Fibroblast of peridontal ligament (primary cell): ENCODE data around the gene PCDH1.
A peak's percentile ranks its signal among the peaks of the same experiment; 100 is the strongest.
"Not testable (repeated sequence)": the region's sequence is repeated elsewhere in the genome, so short reads cannot be mapped to it uniquely, and the experiment has no call there.

ENCODE experiments used
- DNase-seq: peaks from one replicate; pipeline ENCODE4 v3.0.0-alpha.2; 2010; ENCODE audit errors: extremely low read depth

Gene PCDH1

GRCh38 chr5:141878186-141878710 lies at the start of gene PCDH1:
Gene PCDH1, minus strand, starts transcription at chr5:141878410. Its CDS starts 148 bp downstream, at chr5:141878262.
- no peak for DNase-seq

- no peak for DNase-seq
Measured at GRCh38 chr5:141926434-141926833, 48.2 kb upstream of the PCDH1 start.

DNA sequence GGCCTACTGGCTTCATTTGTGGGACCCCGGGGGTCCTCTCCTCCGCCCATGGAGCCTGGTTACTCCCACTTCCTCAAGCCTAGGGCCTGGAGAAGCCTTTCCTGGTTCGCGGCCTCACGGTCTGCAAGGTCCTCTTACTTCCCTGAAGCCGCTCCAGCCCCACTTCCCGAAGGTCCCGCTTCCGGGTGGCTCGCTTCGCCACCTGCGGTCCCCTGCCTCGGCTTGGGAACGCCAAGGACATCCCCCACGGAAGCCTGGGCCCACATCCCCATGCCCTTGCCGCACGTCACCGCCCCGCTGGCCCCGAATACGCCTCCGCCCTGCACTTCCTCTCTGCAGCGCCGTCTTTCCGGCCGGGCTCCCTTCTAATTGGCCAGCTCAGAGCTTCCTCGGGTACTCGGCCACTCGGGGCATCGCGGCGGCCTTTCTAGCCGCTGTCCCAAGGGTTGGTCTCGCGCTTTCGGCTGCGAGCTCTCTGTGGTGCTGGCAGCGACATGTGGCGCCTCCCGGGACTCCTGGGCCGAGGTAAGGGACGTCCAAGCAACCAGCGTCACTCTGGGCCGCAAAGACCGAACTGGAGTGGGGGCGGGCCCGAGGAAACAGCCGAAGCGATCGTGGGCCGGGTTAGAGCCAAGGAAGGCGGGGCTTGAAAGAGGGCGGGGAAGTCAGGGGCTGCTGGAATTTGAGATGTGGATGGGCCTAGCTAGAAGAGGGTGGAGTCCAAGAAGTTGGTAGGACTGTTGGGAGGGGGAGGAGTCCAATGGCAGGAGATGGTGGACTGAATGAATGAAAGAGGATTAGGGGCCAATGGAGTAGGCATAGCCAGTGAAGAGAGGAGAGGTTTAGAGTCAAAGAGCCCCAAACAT lies 45.5 kb upstream of the PCDH1 start, which contains the start of gene DELE1:
DELE1 (plus strand) TSS at position 424 of the 866 bp plus-strand sequence; CDS start at position 495, 71 bp downstream.
- DNase-seq: peak; percentile 92

- not testable (repeated sequence) for DNase-seq
Measured at GRCh38 chr5:141922827-141923447, 44.7 kb upstream of the PCDH1 start.

DNA sequence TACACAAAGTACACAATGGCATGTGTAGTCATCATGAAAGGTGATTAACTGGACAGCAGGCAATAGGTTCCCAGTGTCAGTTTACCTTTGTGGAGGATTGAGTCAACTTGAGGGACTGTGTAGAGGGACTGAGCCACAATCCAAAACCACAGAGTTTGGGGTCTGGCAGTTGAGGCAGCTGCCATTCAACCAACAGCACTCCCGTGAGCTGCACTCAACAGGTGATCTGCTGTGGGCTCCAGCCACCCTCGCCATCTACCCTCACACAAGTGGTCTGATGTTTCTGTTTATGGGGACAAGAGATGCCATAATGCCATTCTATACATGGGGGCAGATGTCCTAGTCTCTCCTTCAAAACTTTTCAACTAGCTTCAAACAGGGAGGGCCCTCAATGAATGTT lies 42.6 kb upstream of the PCDH1 start:
- no peak for DNase-seq

- DNase-seq: no peak
Measured at GRCh38 chr5:141919218-141920119, 41.3 kb upstream of the PCDH1 start.

DNA sequence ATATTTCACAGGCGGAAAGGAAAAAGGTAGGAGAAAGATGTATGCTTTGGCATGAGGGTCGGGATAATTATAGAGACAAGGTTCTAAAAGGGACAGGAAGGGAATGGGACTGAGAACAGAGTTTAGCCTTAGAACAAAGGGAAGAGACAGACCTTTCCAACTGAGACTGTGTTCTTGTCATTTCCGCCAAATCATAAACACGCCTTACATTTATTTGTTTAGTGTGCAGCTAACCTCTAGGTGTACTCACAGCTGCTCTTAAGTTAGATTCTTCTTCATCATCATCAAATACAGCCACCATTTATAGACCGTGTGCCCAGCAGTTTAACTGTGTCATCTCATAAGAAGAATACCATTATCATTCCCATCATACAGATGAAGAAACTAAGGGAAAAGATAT lies 39.5 kb upstream of the PCDH1 start:
- DNase-seq: no peak

DNA sequence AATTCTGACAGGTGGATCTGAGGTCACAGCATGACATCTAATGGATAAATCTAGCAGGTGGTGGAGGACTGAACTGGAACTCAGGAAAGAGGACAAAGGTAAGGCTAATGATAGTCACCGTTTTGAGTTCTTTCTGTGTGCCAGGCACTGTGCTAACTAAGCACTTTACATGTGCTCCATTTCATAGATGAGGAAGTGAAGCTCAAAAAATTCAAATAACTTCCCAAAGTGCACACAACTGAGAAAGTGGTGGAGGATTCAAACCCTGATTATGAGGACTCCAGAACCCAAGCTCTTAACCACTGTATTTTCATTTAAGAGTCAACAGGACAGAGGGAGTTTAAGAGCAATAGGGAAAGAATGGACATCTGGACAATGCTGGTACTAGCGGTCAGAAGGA lies 38.3 kb upstream of the PCDH1 start:
- DNase-seq: no peak

DNA sequence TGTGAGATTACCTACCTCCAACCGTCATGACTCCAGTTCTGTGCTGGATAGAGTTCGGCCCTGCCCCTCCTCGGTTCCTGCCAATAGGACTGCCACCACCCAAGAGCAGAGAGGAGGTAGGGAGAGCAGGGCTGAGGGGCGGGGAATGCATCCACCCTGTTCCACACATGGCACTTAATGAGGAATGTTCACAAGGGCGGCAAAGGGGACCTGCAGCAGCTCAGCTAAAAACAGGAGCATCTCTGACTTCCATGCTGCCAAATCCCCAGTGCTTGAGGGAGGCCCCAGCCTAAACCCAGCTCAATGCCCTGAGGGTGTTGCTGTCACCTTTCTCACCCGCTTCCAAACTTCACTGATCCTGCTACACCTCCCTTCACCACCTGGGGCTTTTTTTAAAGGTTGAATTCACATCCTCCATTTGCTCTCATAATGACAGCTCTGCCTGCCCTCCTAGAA lies 37.7 kb upstream of the PCDH1 start:
- DNase-seq: no peak

GRCh38 chr5:141914797-141915196 lies 36.6 kb upstream of the PCDH1 start:
- no peak for DNase-seq

DNA sequence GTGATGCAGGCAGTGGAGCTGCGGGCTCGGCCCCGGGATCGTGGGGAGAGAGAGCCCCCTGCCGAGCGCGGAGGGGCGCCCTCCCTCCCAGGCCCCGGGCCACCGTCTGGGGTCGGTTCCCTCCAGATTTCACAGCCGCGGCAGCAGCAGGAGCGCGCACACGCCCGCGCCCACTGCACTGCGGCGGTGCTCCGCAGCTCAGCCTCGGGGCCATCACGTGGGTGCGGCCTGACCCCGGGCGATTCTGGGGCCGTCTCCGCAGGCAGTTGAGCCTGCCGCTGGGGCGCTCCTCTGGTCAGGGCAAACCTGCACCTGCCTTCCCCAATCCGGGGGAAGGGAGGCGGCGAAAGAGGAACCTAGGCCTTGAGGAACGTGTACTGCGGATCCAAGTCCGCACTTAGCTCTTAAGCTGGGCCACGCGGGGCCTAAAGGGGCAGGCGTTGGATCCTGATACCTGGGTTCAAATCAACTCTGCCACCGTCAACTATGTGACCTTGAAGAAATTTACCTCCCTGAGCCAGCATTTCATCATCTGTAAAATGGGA lies 36.1 kb upstream of the PCDH1 start:
- no peak for DNase-seq

DNA sequence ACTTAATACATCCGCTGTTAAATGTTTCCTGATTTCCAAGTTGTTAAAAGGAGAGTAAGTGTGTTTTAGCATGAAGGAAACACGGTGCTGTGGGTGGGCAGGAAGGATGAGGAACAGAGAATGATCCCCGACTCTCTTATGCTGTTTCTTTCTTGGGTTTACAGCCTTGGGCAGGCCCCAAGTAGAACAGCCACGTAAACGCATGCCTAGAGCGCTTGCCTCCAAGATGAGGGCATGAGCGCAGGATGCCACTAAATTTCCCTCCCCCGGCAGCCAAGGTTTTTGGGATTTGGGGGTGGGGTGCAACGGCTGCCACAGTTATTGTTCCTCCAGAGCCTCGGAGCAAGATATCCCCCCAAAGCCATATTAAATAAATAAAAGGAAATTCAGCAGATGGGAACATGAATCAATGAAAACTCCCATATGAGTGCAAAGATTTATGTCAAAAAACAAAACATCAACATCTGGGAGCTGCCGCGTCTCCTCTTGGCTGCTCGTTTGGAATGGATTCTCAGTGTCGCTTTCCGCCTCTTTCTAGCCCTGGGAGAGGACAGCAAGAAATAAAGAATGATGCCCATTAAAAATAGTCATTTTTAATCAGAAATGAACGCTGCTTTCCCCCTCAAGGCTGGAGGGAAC lies 35.5 kb upstream of the PCDH1 start:
- DNase-seq: no peak

DNA sequence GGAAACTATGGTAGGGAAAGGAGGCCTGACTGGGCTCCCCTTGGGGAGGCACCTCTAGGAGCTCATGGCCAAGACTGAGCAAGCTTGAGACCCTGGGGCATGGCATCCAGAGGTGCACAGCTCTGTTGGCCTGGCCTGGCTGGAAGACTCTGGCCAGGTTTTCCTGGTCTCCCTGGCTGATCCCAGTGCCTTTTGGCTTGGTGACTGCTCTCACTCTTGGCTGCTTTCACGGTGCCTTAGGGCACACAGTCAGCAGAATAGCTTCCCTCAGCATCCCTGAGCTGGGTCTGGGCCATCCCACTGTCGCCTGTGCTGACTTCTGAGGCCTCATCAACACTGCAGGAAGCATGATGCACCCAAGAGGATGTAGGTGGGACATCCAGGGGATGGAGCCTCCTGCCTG lies 32.1 kb upstream of the PCDH1 start:
- DNase-seq: no peak

DNA sequence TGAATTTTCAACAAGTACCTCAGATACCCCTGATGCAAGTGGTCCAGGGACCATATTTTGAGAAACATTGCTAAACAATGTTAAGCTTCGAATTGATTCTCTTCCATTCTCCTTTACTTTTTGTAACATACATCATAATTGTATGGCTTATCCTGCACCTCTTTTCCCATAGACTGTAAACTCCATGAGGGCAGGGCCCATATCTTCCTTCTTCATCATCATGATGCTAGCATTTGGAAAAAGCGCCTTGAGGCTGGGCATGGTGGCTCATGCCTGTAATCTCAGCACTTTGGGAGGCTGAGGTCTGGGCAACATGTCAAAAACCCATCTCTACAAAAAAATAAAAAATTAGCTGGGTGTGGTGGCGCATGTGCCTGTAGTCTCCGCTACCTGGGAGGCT lies 31.0 kb upstream of the PCDH1 start:
- no peak for DNase-seq

- DNase-seq: peak; percentile 46
Measured at GRCh38 chr5:141908796-141909195, 30.6 kb upstream of the PCDH1 start.

DNA sequence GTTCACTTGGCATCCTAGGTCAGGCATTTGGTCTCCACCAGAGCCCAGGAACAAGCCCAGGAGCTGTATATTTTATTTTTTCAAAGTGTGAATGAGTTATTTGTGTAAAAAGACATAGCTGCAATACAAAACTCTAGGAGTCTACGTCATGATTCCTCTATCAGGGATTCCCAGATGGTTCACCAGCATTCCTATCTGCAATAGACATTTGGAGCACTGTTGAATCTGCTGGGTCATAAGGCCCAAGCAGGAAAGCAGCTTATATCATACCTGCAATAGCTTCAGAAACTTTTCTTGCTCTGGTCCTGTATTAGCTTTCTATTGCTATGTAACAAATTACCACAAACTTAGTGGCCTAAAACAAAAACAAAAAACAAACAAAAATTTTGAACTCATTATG lies 28.8 kb upstream of the PCDH1 start:
- no peak for DNase-seq

DNA sequence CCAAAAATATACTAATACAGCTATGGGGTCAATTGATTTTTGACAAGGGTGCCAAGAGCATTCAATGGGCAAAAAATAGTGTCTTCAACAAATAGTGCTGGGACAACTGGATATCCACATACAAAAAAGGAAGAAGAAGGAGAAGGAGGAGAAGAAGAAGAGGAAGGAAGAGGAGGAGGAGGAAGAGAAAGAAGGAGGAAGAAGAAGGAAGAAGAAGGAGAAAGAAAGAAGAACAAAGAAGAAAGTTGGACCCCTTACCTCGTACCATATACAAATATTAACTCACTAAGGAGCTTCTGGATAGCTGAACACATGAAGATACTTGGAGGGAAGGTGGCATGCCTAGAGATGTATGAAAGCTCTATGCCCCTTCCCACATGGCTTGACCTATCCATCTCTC lies 28.3 kb upstream of the PCDH1 start:
- no peak for DNase-seq

GRCh38 chr5:141904551-141904950 lies 26.3 kb upstream of the PCDH1 start:
- no peak for DNase-seq

DNA sequence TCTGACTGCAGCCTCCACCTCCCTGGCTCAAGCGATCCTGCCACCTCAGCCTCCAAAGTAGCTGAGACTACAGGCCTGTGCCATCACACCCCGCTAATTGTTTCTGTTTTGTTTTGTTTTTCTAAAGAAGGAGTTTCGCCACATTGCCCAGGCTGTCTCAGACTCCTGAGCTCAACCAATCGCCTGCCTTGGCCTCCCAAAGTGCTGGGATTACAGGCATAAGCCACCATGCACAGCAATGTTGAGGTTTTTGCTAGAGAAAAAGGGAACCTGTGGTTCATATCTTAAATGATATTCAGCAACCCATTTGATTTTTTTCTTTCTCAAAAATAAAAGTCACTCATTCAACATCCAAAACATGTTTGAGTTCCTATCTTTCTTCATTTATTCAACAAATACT lies 25.1 kb upstream of the PCDH1 start:
- DNase-seq: no peak

DNA sequence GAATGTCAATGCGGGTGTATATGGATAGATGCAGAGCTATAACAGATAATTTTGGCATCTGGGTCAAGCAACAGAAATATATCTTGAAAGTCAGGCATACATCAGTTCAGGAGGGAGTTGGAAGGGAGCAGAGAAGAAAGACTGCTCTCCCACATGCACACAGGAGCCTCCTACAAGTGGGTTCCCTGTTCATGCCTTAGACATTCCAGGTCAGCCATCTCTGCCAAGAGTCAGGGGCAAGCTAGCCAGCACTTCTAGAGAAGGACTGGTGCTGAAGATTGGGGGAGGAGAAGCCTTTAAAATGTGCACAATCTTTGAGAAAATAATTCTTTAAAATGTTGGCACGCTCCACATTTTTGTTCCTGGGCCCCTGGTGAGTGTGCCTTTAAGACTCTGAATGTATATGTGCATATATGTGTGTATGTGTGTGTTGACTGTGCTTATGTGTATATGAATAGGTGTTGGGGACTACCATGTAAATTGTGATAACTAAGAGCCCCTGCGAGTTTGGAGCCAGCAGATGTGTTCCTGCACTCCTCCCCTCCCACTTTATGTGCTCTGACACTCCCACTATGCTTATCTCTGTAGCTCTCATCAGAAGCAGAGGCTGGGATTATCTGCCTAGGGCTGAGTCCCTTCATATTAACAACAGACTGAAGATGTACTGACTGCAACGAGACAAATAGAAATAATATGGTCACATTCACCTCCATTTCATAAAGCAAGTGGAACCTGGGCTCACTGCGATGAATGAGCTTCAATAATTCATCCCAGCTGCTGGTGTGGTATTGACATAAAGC lies 24.0 kb upstream of the PCDH1 start:
- no peak for DNase-seq
